K562 (cell line): ENCODE results near the gene RABIF. TPM values are rescaled to one million over a fixed set of nuclear protein-coding genes. Genes with fewer than 3 reads are reported as not detected.

Source experiments
- ATAC-seq: fragments of 200-7000 bp; cut with Tn5 transposase; 3 replicates; pipeline ENCODE4 v1.9.1; 2020; ENCODE audit warnings: moderate library complexity
- BruUV-seq: library from RNA; stranded (reverse); fragments of 400-500 nt; replicated peaks from 2 replicates; lab custom pipeline; 2021; lab: Mats Ljungman, UMichigan
- CTCF ChIA-PET: fragments of 300-600 bp; formaldehyde crosslinking; extraction: SDS; loops from one replicate; lab custom pipeline; 2021; ENCODE audit warnings: low intra/inter-chr PET ratio; lab: Yijun Ruan, JAX
- POLR2A ChIA-PET: fragments of 300-600, 350-650 bp; sonication (Branson Sonifier 250); formaldehyde crosslinking; extraction: SDS; loops from one replicate; lab custom pipeline; 2021; ENCODE audit warnings: antibody characterized with exemption, inconsistent platforms; lab: Yijun Ruan, JAX
- DNase-seq, 4 experiments: peaks; one replicate each; pipeline versions ENCODE4 v3.0.0 to v3.0.0-alpha.2; 2011 to 2018; ENCODE audit warnings: low spot score in 3 of 4, mixed read lengths in 3 of 4; ENCODE audit errors: extremely low read depth in 1 of 4
- FAIRE-seq: peaks from 2 replicates; lab custom pipeline; 2011; peaks lifted over from hg19 to GRCh38; lab: Jason Lieb, UNC
- H2AFZ ChIP-seq: 2 replicates; pipeline ENCODE4 v1.6.0; 2011; ENCODE audit warnings: low read depth, low read length, control low read depth, inconsistent platforms
- H3K27ac ChIP-seq: fragments of 200-600 bp; 3 replicates; pipeline ENCODE4 v1.8.0; 2011; ENCODE audit warnings: low read depth, mild to moderate bottlenecking, control low read depth, inconsistent platforms, low read length, moderate library complexity, mixed read lengths; ENCODE audit errors: extremely low read depth
- H3K27me3 ChIP-seq, 2 experiments: fragments of 300-600 bp in 1 of 2; 2 replicates in 1 of 2; 3 replicates in 1 of 2; pipeline versions ENCODE4 v1.6.0 to v1.8.0; 2011; ENCODE audit warnings: inconsistent platforms in 2 of 2, low read length in 2 of 2, mild to moderate bottlenecking in 1 of 2, mixed read lengths in 1 of 2, moderate library complexity in 1 of 2; ENCODE audit not compliant: control insufficient read depth in 2 of 2, insufficient read depth in 2 of 2
- H3K36me3 ChIP-seq: fragments of 300-600 bp; 3 replicates; pipeline ENCODE4 v1.8.0; 2011; ENCODE audit warnings: mild to moderate bottlenecking, low read length, inconsistent platforms; ENCODE audit not compliant: control insufficient read depth, insufficient read depth
- H3K4me1 ChIP-seq, 2 experiments: fragments of 200-600 bp in 1 of 2; replicated peaks in 1 of 2; 2 replicates in 1 of 2; 3 replicates in 1 of 2; pipeline versions ENCODE4 v1.5.1 to v1.8.0; 2011; ENCODE audit warnings: inconsistent platforms in 2 of 2, low read length in 2 of 2, mild to moderate bottlenecking in 1 of 2, mixed read lengths in 1 of 2, moderate library complexity in 1 of 2; ENCODE audit not compliant: control insufficient read depth in 2 of 2, insufficient read depth in 2 of 2
- H3K4me2 ChIP-seq: 2 replicates; pipeline ENCODE4 v1.6.1; 2011; ENCODE audit warnings: low read length, control low read depth, inconsistent platforms, mixed read lengths; ENCODE audit not compliant: insufficient read depth
- H3K4me3 ChIP-seq: fragments of 200-600 bp; sonication (generic), shearing (Covaris generic); 2 replicates; pipeline ENCODE4 v1.5.1; 2016; ENCODE audit warnings: control low read depth, inconsistent platforms
- H3K79me2 ChIP-seq: fragments of 200-600 bp; 3 replicates; pipeline ENCODE4 v1.8.0; 2011; ENCODE audit warnings: low read length, inconsistent platforms; ENCODE audit not compliant: control insufficient read depth, insufficient read depth
- H3K9ac ChIP-seq, 2 experiments: 2 replicates each; pipeline versions ENCODE4 v1.6.0 to v1.6.1; 2011; ENCODE audit warnings: low read depth in 2 of 2, low read length in 2 of 2, control low read depth in 1 of 2, inconsistent platforms in 1 of 2, mild to moderate bottlenecking in 1 of 2, mixed read lengths in 1 of 2; ENCODE audit not compliant: insufficient read depth in 1 of 2
- H3K9me1 ChIP-seq: one replicate; pipeline ENCODE4 v1.6.0; 2011; ENCODE audit warnings: inconsistent platforms, mild to moderate bottlenecking, low read length, moderate library complexity; ENCODE audit not compliant: control insufficient read depth, insufficient read depth
- H3K9me3 ChIP-seq: replicated peaks from 2 replicates; pipeline ENCODE4 v1.5.1; 2011; ENCODE audit warnings: low read depth, low read length, inconsistent platforms; ENCODE audit not compliant: control insufficient read depth, insufficient read depth
- H4K20me1 ChIP-seq: replicated peaks from 2 replicates; pipeline ENCODE4 v1.6.1; 2011; ENCODE audit warnings: low read length, inconsistent platforms, mixed read lengths; ENCODE audit not compliant: control insufficient read depth, insufficient read depth
- ARID1B ChIP-seq: fragments of 450-650 bp; IDR thresholded peaks from 2 replicates; pipeline ENCODE4 v1.6.1; 2016; ENCODE audit warnings: antibody characterized with exemption, mild to moderate bottlenecking, inconsistent platforms
- CBX2 ChIP-seq: fragments of 200-600 bp; sonication (generic); IDR thresholded peaks from one replicate; pipeline ENCODE4 v1.6.1; 2012; ENCODE audit warnings: mild to moderate bottlenecking, low read length, inconsistent platforms; ENCODE audit not compliant: insufficient read depth, poor library complexity, severe bottlenecking
- CGGBP1 ChIP-seq: fragments of 250-450 bp; sonication (Bioruptor Pico); IDR thresholded peaks from 2 replicates; pipeline ENCODE4 v1.9.0; 2021; ENCODE audit warnings: mild to moderate bottlenecking
- ESRRA ChIP-seq: fragments of 450-650 bp; IDR thresholded peaks from 2 replicates; pipeline ENCODE4 v1.6.1; 2014; ENCODE audit warnings: low read depth, mild to moderate bottlenecking, moderate library complexity, borderline replicate concordance
- FOSL1 ChIP-seq: fragments of 200-800 bp; sonication (Bioruptor generic); conservative IDR thresholded peaks from 2 replicates; pipeline ENCODE4 v1.6.1; 2016; ENCODE audit warnings: missing genetic modification characterization, missing compliant biosample characterization
- GTF2E2 ChIP-seq: fragments of 200-800 bp; sonication (Bioruptor generic); IDR thresholded peaks from 2 replicates; pipeline ENCODE4 v1.6.1; 2016; ENCODE audit warnings: missing genetic modification characterization, missing compliant biosample characterization
- HMG20A ChIP-seq: fragments of 450-650 bp; formaldehyde crosslinking; conservative IDR thresholded peaks from 2 replicates; pipeline ENCODE4 v1.4.0; 2020; ENCODE audit warnings: mild to moderate bottlenecking, mixed read lengths
- JUND ChIP-seq, 2 experiments: IDR thresholded peaks; 2 replicates in 1 of 2; 3 replicates in 1 of 2; pipeline ENCODE4 v1.6.1; 2011; ENCODE audit warnings: borderline replicate concordance in 2 of 2, low read depth in 2 of 2, low read length in 2 of 2, improper control_type of control experiment in 1 of 2, missing biosample characterization in 1 of 2, missing genetic modification characterization in 1 of 2, missing genetic modification reagents in 1 of 2
- PHTF2 ChIP-seq: fragments of 250-450 bp; sonication (Bioruptor Pico); IDR thresholded peaks from 2 replicates; pipeline ENCODE4 v1.5.0; 2021; ENCODE audit warnings: mild to moderate bottlenecking
- PML ChIP-seq: IDR thresholded peaks from 2 replicates; pipeline ENCODE4 v1.6.1; 2012; ENCODE audit warnings: low read length, inconsistent platforms
- POLR2AphosphoS5 ChIP-seq: IDR thresholded peaks from 2 replicates; pipeline ENCODE4 v1.6.1; 2011; ENCODE audit warnings: mild to moderate bottlenecking, low read depth, low read length, moderate library complexity; ENCODE audit not compliant: control insufficient read depth, insufficient read depth
- POU5F1 ChIP-seq: fragments of 150-350 bp; IDR thresholded peaks from 2 replicates; pipeline ENCODE4 v1.6.1; 2014; ENCODE audit warnings: borderline replicate concordance, low read length, low read depth, mild to moderate bottlenecking; ENCODE audit not compliant: partially characterized antibody
- RUNX1 ChIP-seq: sonication (generic); IDR thresholded peaks from 2 replicates; pipeline ENCODE4 v1.6.1; 2016; ENCODE audit warnings: antibody characterized with exemption, low read depth
- SIN3A ChIP-seq, 2 experiments: fragments of 150-350 bp in 1 of 2; IDR thresholded peaks; 2 replicates each; pipeline ENCODE4 v1.6.1; 2011 to 2016; ENCODE audit warnings: borderline replicate concordance in 2 of 2, low read depth in 2 of 2, low read length in 2 of 2, mild to moderate bottlenecking in 2 of 2, moderate library complexity in 2 of 2; ENCODE audit not compliant: control insufficient read depth in 1 of 2
- SREBF1 ChIP-seq: fragments of 150-350 bp; IDR thresholded peaks from 2 replicates; pipeline ENCODE4 v1.6.1; 2014; ENCODE audit warnings: antibody characterized with exemption, low read depth, low read length, borderline replicate concordance
- TARDBP ChIP-seq: fragments of 450-650 bp; IDR thresholded peaks from 2 replicates; pipeline ENCODE4 v1.6.1; 2016
- TBL1XR1 ChIP-seq, 2 experiments: IDR thresholded peaks; 2 replicates each; pipeline ENCODE4 v1.6.1; 2012; ENCODE audit warnings: improper control_type of control experiment in 2 of 2, low read length in 2 of 2, mild to moderate bottlenecking in 1 of 2
- TGIF2 ChIP-seq: sonication (generic); formaldehyde crosslinking; IDR thresholded peaks from 2 replicates; pipeline ENCODE4 v1.8.1; 2022; ENCODE audit warnings: mild to moderate bottlenecking, missing genetic modification reagents, moderate library complexity
- ZBTB8A ChIP-seq: fragments of 450-650 bp; IDR thresholded peaks from 2 replicates; pipeline ENCODE4 v1.6.1; 2018; ENCODE audit warnings: mild to moderate bottlenecking, moderate library complexity; ENCODE audit not compliant: partially characterized antibody
- ZC3H4 ChIP-seq: sonication (generic); formaldehyde crosslinking; IDR thresholded peaks from 2 replicates; pipeline ENCODE4 v1.9.0; 2021; ENCODE audit warnings: missing genetic modification reagents, borderline replicate concordance
- ZFX ChIP-seq: sonication (generic); formaldehyde crosslinking; IDR thresholded peaks from 2 replicates; pipeline ENCODE4 v1.8.0; 2022; ENCODE audit warnings: mild to moderate bottlenecking, missing genetic modification reagents, moderate library complexity
- ZNF24 ChIP-seq: fragments of 450-650 bp; IDR thresholded peaks from 2 replicates; pipeline ENCODE4 v1.6.1; 2016
- in situ Hi-C: fragments of 300-500 bp; cut with MboI; formaldehyde crosslinking; loops from 4 replicates; pipeline ENCODE4 v1.15.0; 2018; ENCODE audit warnings: inconsistent platforms, mixed read lengths
- intact Hi-C: fragments of 100-400 bp; cut with micrococcal nuclease; formaldehyde crosslinking; loops from 2 replicates; pipeline ENCODE4 v1.14.2; 2022
- polyA plus RNA-seq, 8 experiments: library from polyadenylated mRNA; depleted of rRNA in 4 of 8; stranded (reverse) in 5 of 8; unstranded in 3 of 8; fragments of >200 nt; fragmentation: Nextera tagmentation in 2 of 8; fragmentation: Illumina TruSeq in 1 of 8; extraction: Ambion mirVana in 2 of 8; extraction: Trizol in 1 of 8; gene quantifications; 2 replicates each; pipeline versions ENCODE4 v1.2.1 to v1.2.3, GENCODE V29; 2011 to 2014; ENCODE audit warnings: inconsistent platforms in 1 of 8, missing spikeins in 1 of 8
- total RNA-seq, 7 experiments: library from RNA; depleted of rRNA in 6 of 7; stranded (reverse); fragments of >200 nt in 6 of 7; fragmentation: Illumina TruSeq in 2 of 7; extraction: Trizol in 2 of 7; gene quantifications; 2 replicates each; pipeline versions ENCODE4 v1.2.1 to v1.2.3, GENCODE V29; 2011 to 2021; ENCODE audit warnings: low replicate concordance in 1 of 7
- TF ChIP-seq, protein P1 (sequence below), 2 experiments: fragments of 450-650 bp; IDR thresholded peaks; 2 replicates each; pipeline ENCODE4 v1.6.1; 2016

The RABIF gene
- total and polyA plus RNA-seq, 9 of the 15 experiments (the other 6 are each of a cell fraction or from before 2014, with no cell fraction given), result 7.4 to 20.1 (median 11.0) TPM

DNA sequence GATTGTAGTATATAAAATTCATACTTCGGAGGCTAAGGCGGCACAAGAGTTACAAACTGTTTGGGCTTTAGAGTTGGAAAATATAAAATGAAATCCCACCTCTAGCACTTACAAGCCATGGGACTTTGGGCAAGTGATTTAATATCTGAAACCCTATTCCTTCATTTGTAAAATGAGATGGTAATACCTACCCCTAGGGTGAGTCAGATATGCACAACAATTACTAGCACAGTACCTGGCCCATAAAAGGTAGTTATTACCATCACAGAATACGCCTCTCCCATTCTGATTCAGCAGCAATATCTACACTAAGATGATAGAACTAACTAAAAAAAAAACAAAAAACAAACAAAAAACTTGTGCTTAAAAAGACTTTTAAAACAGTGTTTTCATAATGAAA lies 34.6 kb upstream of the RABIF start (continued):
- TF ChIP-seq HMG20A (CRISPR knock-in tag) (no peak), ZBTB8A (no peak), ZFX (CRISPR knock-in tag) (no peak), POLR2AphosphoS5 (no peak), GTF2E2 (tag) (no peak), ARID1B (no peak), POU5F1 (no peak), TARDBP (no peak)
- TF ChIP-seq, all 486 proteins: peak for 0

DNA sequence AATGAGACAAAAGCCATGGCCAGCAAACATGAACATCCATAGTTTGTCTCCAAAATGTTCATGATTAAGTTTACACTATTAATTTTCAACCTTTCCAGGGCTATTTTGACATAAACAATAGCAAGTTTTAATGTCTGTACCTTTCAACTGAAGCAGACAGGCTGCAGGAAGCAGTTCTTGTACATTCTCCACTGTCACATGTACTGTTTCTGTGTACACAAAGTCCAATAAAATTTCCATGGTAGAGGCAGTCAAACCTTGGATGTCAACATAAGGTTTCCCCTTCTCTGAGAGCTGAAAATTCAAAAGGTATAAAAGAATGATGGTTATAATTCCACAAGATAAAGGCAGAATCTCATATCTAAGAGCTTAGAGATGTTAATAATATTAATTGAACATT lies 30.7 kb upstream of the RABIF start:
- intact Hi-C loops, result no loop called here
- POLR2A ChIA-PET, result no interaction called here
- no peaks in the 10 kb centered on the region for H3K9me3 ChIP-seq
- no peaks in the 10 kb centered on the region for H3K27me3 ChIP-seq
- H4K20me1 ChIP-seq, result no peaks in the 10 kb centered on the region
- peak; percentile 71 for FAIRE-seq
- peaks cover 70% of the 10 kb centered on the region for H3K36me3 ChIP-seq
- in situ Hi-C loops, result no loop called here
- no peaks in the 10 kb centered on the region for H3K4me1 ChIP-seq
- peaks cover 9% of the 10 kb centered on the region; the same call in 1 of the 3 replicates for H3K79me2 ChIP-seq
- CTCF ChIA-PET, result no interaction called here
- H3K4me2 ChIP-seq, result no peak overlapping the region
- H3K9ac ChIP-seq, result no peak overlapping the region
- no peak overlapping the region for H3K27ac ChIP-seq
- no TSS peak for BruUV-seq
- no peak overlapping the region for H2AFZ ChIP-seq
- DNase-seq, result no peak
- H3K4me3 ChIP-seq, result no peak overlapping the region
- ATAC-seq, result no peak
- H3K9me1 ChIP-seq, result no peaks in the 10 kb centered on the region
- no peak for TF ChIP-seq CGGBP1
- no peak for TF ChIP-seq TBL1XR1 (IDR thresholded peaks at IDR 0.05; ENCODE audit: low read length in 2 of 2)
- TF ChIP-seq JUND (IDR thresholded peaks at IDR 0.05; ENCODE audit: borderline replicate concordance, low read depth, low read length), result no peak
- no peak for TF ChIP-seq JUND (tag; IDR thresholded peaks at IDR 0.05; ENCODE audit: borderline replicate concordance, low read depth, low read length)
- TF ChIP-seq RUNX1, result no peak
- TF ChIP-seq PML, result no peak
- no peak for TF ChIP-seq SREBF1
- TF ChIP-seq ESRRA, result no peak
- TF ChIP-seq CBX2, result no peak
- no peak for TF ChIP-seq FOSL1 (tag)
- TF ChIP-seq ZC3H4 (CRISPR knock-in tag), result no peak
- TF ChIP-seq TGIF2 (CRISPR knock-in tag), result no peak
- TF ChIP-seq PHTF2, result no peak
- TF ChIP-seq, protein P1, sequence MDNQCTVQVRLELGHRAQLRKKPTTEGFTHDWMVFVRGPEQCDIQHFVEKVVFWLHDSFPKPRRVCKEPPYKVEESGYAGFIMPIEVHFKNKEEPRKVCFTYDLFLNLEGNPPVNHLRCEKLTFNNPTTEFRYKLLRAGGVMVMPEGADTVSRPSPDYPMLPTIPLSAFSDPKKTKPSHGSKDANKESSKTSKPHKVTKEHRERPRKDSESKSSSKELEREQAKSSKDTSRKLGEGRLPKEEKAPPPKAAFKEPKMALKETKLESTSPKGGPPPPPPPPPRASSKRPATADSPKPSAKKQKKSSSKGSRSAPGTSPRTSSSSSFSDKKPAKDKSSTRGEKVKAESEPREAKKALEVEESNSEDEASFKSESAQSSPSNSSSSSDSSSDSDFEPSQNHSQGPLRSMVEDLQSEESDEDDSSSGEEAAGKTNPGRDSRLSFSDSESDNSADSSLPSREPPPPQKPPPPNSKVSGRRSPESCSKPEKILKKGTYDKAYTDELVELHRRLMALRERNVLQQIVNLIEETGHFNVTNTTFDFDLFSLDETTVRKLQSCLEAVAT (IDR thresholded peaks at IDR 0.05), result no peak
- TF ChIP-seq ZNF24, result no peak
- no peak for TF ChIP-seq SIN3A (IDR thresholded peaks at IDR 0.05; ENCODE audit: borderline replicate concordance in 2 of 2, control insufficient read depth in 1 of 2, low read depth in 2 of 2, low read length in 2 of 2)
